HepG2 (cell line): Measurements from ENCODE around the gene MED13L. TPM values are rescaled to one million over a fixed set of nuclear protein-coding genes. Genes with fewer than 3 reads are reported as not detected.

ENCODE experiments used
- ATAC-seq: fragments of 200-7000 bp; cut with Tn5 transposase; 3 replicates; pipeline ENCODE4 v1.9.1; 2020; ENCODE audit warnings: mild to moderate bottlenecking, moderate library complexity
- BruUV-seq: library from RNA; stranded (reverse); fragments of 400-500 nt; replicated peaks from 2 replicates; lab custom pipeline; 2021; lab: Mats Ljungman, UMichigan
- CTCF ChIA-PET: fragments of 300-600 bp; formaldehyde crosslinking; extraction: SDS; loops from one replicate; lab custom pipeline; 2021; ENCODE audit warnings: low total read pairs, inconsistent platforms, low intra/inter-chr PET ratio; lab: Yijun Ruan, JAX
- POLR2A ChIA-PET: fragments of 350-600 bp; sonication (Branson Sonifier 250); formaldehyde crosslinking; loops from one replicate; lab custom pipeline; 2020; ENCODE audit warnings: antibody characterized with exemption, inconsistent platforms; lab: Yijun Ruan, JAX
- DNase-seq: peaks from one replicate; pipeline ENCODE4 v3.0.0-alpha.2; 2015; ENCODE audit warnings: low spot score
- FAIRE-seq: peaks from 3 replicates; lab custom pipeline; 2011; peaks lifted over from hg19 to GRCh38; lab: Jason Lieb, UNC
- H2AFZ ChIP-seq: one replicate; pipeline ENCODE4 v1.6.1; 2011; ENCODE audit warnings: low read length, inconsistent platforms
- H3K27ac ChIP-seq: fragments of 300-600 bp; 3 replicates; pipeline ENCODE4 v1.8.0; 2011; ENCODE audit warnings: mixed run types, mild to moderate bottlenecking, mixed read lengths, low read length, inconsistent platforms; ENCODE audit not compliant: insufficient read depth; ENCODE audit errors: extremely low read length
- H3K27me3 ChIP-seq, 2 experiments: fragments of 200-600 bp in 1 of 2; 2 replicates in 1 of 2; 3 replicates in 1 of 2; pipeline versions ENCODE4 v1.6.0 to v1.8.0; 2011; ENCODE audit warnings: low read length in 2 of 2, mild to moderate bottlenecking in 2 of 2, moderate library complexity in 2 of 2, inconsistent platforms in 1 of 2; ENCODE audit not compliant: insufficient read depth in 2 of 2, control insufficient read depth in 1 of 2
- H3K36me3 ChIP-seq, 2 experiments: fragments of 200-600 bp in 1 of 2; replicated peaks in 1 of 2; 2 replicates in 1 of 2; 3 replicates in 1 of 2; pipeline versions ENCODE4 v1.5.1 to v1.8.0; 2011; ENCODE audit warnings: low read length in 2 of 2, inconsistent platforms in 1 of 2; ENCODE audit not compliant: insufficient read depth in 2 of 2, control insufficient read depth in 1 of 2
- H3K4me1 ChIP-seq: 2 replicates; pipeline ENCODE4 v1.5.1; 2012; ENCODE audit warnings: low read length, inconsistent platforms; ENCODE audit not compliant: insufficient read depth
- H3K4me2 ChIP-seq: 2 replicates; pipeline ENCODE4 v1.6.0; 2011; ENCODE audit warnings: low read depth, low read length, inconsistent platforms
- H3K4me3 ChIP-seq, 3 experiments: fragments of 200-600 bp in 1 of 3; sonication (generic), shearing (Covaris generic) in 1 of 3; replicated peaks in 1 of 3; 2 replicates each; pipeline ENCODE4 v1.5.1; 2011 to 2016; ENCODE audit warnings: low read length in 3 of 3, inconsistent platforms in 2 of 3, low read depth in 2 of 3, mild to moderate bottlenecking in 2 of 3, control low read depth in 1 of 3, mixed read lengths in 1 of 3; ENCODE audit not compliant: insufficient read depth in 1 of 3
- H3K79me2 ChIP-seq: one replicate; pipeline ENCODE4 v1.6.1; 2011; ENCODE audit warnings: low read length, inconsistent platforms; ENCODE audit not compliant: insufficient read depth
- H3K9ac ChIP-seq: 2 replicates; pipeline ENCODE4 v1.6.0; 2011; ENCODE audit warnings: mild to moderate bottlenecking, low read depth, low read length, inconsistent platforms; ENCODE audit not compliant: insufficient read depth
- H3K9me3 ChIP-seq: 2 replicates; pipeline ENCODE4 v1.5.1; 2012; ENCODE audit warnings: mild to moderate bottlenecking, low read length
- H4K20me1 ChIP-seq: 2 replicates; pipeline ENCODE4 v1.6.0; 2011; ENCODE audit warnings: inconsistent platforms, mild to moderate bottlenecking, low read length, moderate library complexity; ENCODE audit not compliant: insufficient read depth
- DNMT3B ChIP-seq: conservative IDR thresholded peaks from 2 replicates; pipeline ENCODE4 v1.6.1; 2016; ENCODE audit warnings: missing biosample characterization, control low read depth
- ISX ChIP-seq: sonication (generic); formaldehyde crosslinking; conservative IDR thresholded peaks from 2 replicates; pipeline ENCODE4 v1.5.0; 2020; ENCODE audit warnings: missing genetic modification reagents
- KAT2B ChIP-seq: fragments of 150-350 bp; IDR thresholded peaks from 2 replicates; pipeline ENCODE4 v1.6.1; 2014; ENCODE audit warnings: low read depth, low read length, borderline replicate concordance
- MAFK ChIP-seq, 2 experiments: IDR thresholded peaks in 1 of 2; conservative IDR thresholded peaks in 1 of 2; 2 replicates each; pipeline ENCODE4 v1.6.1; 2011; ENCODE audit warnings: improper control_type of control experiment in 2 of 2, low read length in 2 of 2
- SP1 ChIP-seq, 2 experiments: fragments of 450-650 bp in 1 of 2; sonication (generic) in 1 of 2; formaldehyde crosslinking in 1 of 2; IDR thresholded peaks; 2 replicates each; pipeline versions ENCODE4 v1.4.0 to v1.6.1; 2016 to 2020; ENCODE audit warnings: missing genetic modification reagents in 1 of 2
- ZNF121 ChIP-seq: sonication (generic); formaldehyde crosslinking; IDR thresholded peaks from 2 replicates; pipeline ENCODE4 v1.5.0; 2020; ENCODE audit warnings: mild to moderate bottlenecking, missing genetic modification reagents
- WGBS: methylation state at CpG from one replicate; pipeline ENCODE4 v1.1.6; 2017; ENCODE audit warnings: low lambda C conversion rate; 5-methylcytosine and 5-hydroxymethylcytosine counted together
- in situ Hi-C: cut with HindIII; loops from 2 replicates; pipeline ENCODE4 v1.10.0; 2017; ENCODE audit warnings: low pct_unique_long_range_greater_than_20kb; ENCODE audit not compliant: extremely low pct_ligation_motif_present
- intact Hi-C: fragments of 100-400 bp; cut with micrococcal nuclease; formaldehyde crosslinking; loops from one replicate; pipeline ENCODE4 v1.10.0; 2022; ENCODE audit not compliant: unreplicated experiment
- polyA plus RNA-seq, 8 experiments: library from polyadenylated mRNA; depleted of rRNA in 3 of 8; stranded (reverse) in 7 of 8; unstranded in 1 of 8; fragments of >200 nt; fragmentation: Illumina TruSeq in 4 of 8; extraction: Trizol in 4 of 8; gene quantifications; 2 replicates each; pipeline versions ENCODE4 v1.2.1 to v1.2.3, GENCODE V29; 2011 to 2016; ENCODE audit warnings: low read depth in 4 of 8, missing spikeins in 1 of 8, mixed read lengths in 1 of 8; ENCODE audit not compliant: insufficient read depth in 1 of 8
- total RNA-seq, 5 experiments: library from RNA; depleted of rRNA; stranded (reverse); fragments of >200 nt; fragmentation: Illumina TruSeq; extraction: Trizol; gene quantifications; 2 replicates each; pipeline ENCODE4 v1.2.3, GENCODE V29; 2016; ENCODE audit warnings: low read depth in 1 of 5

The MED13L gene
- total and polyA plus RNA-seq, 2 of the 13 experiments (the other 11 are each of a cell fraction or from before 2014, with no cell fraction given): 24.8 to 38.9 TPM

DNA sequence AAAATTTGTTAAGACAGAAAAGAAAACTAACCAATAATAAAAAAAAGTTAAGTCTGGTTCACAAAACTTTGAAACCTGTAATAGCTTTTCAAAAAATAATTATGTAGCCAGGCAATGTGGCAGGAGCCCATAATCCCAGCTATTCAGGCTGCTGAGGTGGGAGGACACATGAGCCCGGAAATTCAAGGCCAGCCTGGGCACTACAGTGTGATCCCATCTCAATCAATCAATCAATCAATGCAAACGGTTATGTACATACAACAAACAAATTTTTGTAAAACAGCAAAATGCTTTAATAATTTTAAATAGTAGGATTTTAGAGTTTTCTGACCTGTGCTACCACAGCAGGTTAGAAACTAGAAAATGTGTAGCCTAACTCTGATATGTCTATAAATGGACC lies 152.4 kb downstream of the MED13L start (continued):
- TF ChIP-seq ZNF121 (CRISPR knock-in tag) (peak; percentile 55; the same call in 1 of the 2 replicates), KAT2B (peak; percentile 26; the same call in 1 of the 2 replicates)

DNA sequence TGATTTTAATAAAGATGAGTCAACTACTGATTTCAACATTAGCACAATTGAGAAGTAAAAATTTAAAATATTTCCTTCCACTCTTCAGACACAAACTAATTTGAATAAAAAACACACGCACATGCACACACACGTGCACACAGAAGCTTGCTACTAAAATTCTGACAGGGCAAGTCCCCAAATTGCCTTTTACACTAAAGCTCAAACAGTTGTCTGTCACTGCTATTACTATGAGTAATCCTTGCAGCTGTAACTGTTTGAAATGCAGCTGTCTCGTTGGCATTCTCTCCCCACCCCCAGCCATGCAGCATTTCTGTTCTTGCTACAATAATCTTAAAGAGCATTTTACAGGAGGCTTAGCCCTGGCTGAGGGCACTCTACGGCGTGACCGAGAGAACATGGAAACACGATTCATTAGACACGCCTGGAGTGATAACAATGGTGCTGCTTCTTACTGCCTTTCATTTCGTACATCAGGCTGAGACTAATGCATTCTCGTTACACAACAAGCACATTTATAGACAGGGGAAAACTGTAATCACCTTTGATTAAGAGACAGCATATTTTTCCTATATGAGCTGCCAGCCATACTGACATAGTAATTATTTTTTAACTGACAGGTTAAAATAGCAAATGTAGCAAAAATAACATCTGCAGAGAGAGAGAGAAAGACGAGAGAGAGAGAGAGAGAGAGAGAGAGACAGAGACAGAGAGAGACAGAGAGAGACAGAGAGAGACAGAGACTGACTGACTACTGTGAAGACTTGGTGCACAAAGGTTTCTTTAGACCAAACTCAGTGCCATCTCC lies 153.8 kb downstream of the MED13L start:
- in situ Hi-C loops (no loop called here), intact Hi-C loops (no loop called here)
- Histone ChIP-seq H3K36me3 (no peaks in the 10 kb centered on the region; a peak in 1 of 5 replicates), H3K4me2 (no peak overlapping the region), H2AFZ (no peak overlapping the region), H3K9me3 (no peaks in the 10 kb centered on the region), H4K20me1 (0 out of 2 replicates have a peak, but pooled peaks cover 10% of the 10 kb centered on the region), H3K79me2 (peaks cover 46% of the 10 kb centered on the region), H3K9ac (no peak overlapping the region), H3K4me3 (no peak overlapping the region), H3K27ac (no peak overlapping the region), H3K4me1 (peaks cover 50% of the 10 kb centered on the region), H3K27me3 (no peaks in the 10 kb centered on the region)
- no TSS peak for BruUV-seq
- no peak for FAIRE-seq
- 92% methylated on average over 11 of the region's 11 CpGs for WGBS
- no peak for DNase-seq
- CTCF ChIA-PET: no interaction called here
- POLR2A ChIA-PET: interaction anchor here (1.4 kb wide), 1 partner anchor 10 kb away, joined by 4 read pairs; no protein-coding TSS in a partner anchor
- no peak for ATAC-seq
- TF ChIP-seq SP1 (IDR thresholded peaks at IDR 0.05) (no peak), SP1 (CRISPR knock-in tag; IDR thresholded peaks at IDR 0.05) (no peak), ISX (no peak), DNMT3B (CRISPR knock-in tag) (no peak), MAFK (conservative IDR thresholded peaks at IDR 0.05 in 1 of 2, IDR thresholded peaks at IDR 0.05 in 1 of 2; ENCODE audit: low read length in 2 of 2) (0 out of 4 replicates have a peak, but pooled peaks of 1 of the 2 experiments have one; percentile 4)
